BJ (cell line): ENCODE results near the gene WBP2. TPM values are rescaled to one million over a fixed set of nuclear protein-coding genes. Genes with fewer than 3 reads are reported as not detected.

Experiments used
- CTCF ChIA-PET: fragments of 350-600 bp; formaldehyde crosslinking; extraction: SDS; loops from one replicate; lab custom pipeline; 2021; ENCODE audit warnings: antibody characterized with exemption, inconsistent platforms; lab: Yijun Ruan, JAX
- POLR2A ChIA-PET: fragments of 300-600 bp; sonication (Branson Sonifier 250); formaldehyde crosslinking; extraction: SDS; loops from one replicate; lab custom pipeline; 2021; ENCODE audit warnings: antibody characterized with exemption; lab: Charles Lee
- DNase-seq: peaks from one replicate; pipeline ENCODE4 v3.0.0-alpha.2; 2011; ENCODE audit warnings: low read depth
- H3K27me3 ChIP-seq: 2 replicates; pipeline ENCODE4 v1.6.0; 2011; ENCODE audit warnings: low read length; ENCODE audit not compliant: control insufficient read depth, insufficient read depth
- H3K36me3 ChIP-seq: 2 replicates; pipeline ENCODE4 v1.5.1; 2011; ENCODE audit warnings: low read length; ENCODE audit not compliant: control insufficient read depth, insufficient read depth
- H3K4me3 ChIP-seq: 2 replicates; pipeline ENCODE4 v1.5.1; 2011; ENCODE audit warnings: low read depth, mild to moderate bottlenecking, control low read depth, low read length
- CTCF ChIP-seq: IDR thresholded peaks from 2 replicates; pipeline ENCODE4 v1.5.1; 2011; ENCODE audit warnings: low read depth, mild to moderate bottlenecking, control low read depth, inconsistent platforms, low read length, moderate library complexity; ENCODE audit not compliant: insufficient read depth
- polyA plus RNA-seq: library from polyadenylated mRNA; depleted of rRNA; stranded (reverse); fragments of >200 nt; gene quantifications from 2 replicates; pipeline ENCODE4 v1.2.3, GENCODE V29; 2011; rRNA removed

The WBP2 gene
- polyA plus RNA-seq, 1 experiment: 37.0 TPM

DNA sequence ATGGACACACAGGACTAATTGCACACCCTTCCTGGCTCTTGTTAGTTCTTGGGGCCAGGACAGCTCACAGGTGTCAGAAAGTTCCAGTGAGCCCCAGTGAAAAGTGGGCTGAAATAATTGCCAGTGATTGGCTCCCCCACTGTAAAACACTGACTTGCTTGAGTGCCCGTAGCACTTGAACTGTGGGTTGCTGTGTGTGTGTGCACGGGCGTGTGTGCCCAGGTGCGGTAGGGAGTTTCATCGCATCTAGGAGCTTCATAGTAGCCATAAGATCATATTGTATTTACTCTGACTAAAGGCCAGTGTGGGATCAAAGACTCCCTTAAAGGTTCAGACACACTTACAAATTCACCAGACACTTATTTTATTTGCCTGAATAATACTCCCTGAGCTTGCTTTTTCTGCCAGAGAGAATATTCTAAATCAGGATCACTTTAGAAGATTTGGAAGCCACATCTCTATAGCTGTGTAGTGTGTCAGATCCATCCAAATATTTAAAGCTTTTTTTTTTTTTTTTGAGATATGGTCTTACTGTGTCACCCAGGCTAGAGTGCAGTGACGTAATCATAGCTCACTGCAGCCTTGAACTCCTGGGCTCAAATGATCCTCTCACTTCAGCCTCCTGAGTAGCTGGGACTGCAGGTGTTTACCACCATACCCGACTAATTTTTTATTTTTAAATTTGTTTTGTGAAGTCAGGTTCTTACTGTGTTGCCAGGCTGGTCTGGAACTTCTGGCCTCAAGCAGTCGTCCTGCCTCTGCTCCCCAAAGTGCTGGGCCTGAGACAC is 59.1 kb downstream of the WBP2 start:
- Histone ChIP-seq H3K36me3 (peaks cover 10% of the 10 kb centered on the region), H3K27me3 (no peaks in the 10 kb centered on the region), H3K4me3 (no peak overlapping the region)
- CTCF ChIA-PET: interaction anchor here (0.6 to 2.9 kb wide), 6 partner anchors 9 to 100 kb away, joined by 3 to 11 read pairs (median 3); no protein-coding TSS in a partner anchor
- TF ChIP-seq CTCF: no peak
- no peak for DNase-seq
- POLR2A ChIA-PET: interaction anchor here (0.6 kb wide), 1 partner anchor 32 kb away, joined by 3 read pairs; no protein-coding TSS in a partner anchor

Other genes starting within 250 kb of the WBP2 start
- gene SMIM5, start 221.9 kb downstream of the WBP2 start, polyA plus RNA-seq: 0.10 TPM in 1 of 2 replicates, not detected in the other
- 8.2 and 14.2 TPM in 2 replicates for gene RECQL5, start 188.2 kb downstream of the WBP2 start, polyA plus RNA-seq
- gene SAP30BP, start 188.0 kb downstream of the WBP2 start, polyA plus RNA-seq: 65.3 and 84.8 TPM in 2 replicates
- 2.1 and 2.3 TPM in 2 replicates for gene ITGB4, start 133.9 kb downstream of the WBP2 start, polyA plus RNA-seq
- gene GALK1, start 90.1 kb downstream of the WBP2 start, polyA plus RNA-seq: 19.9 and 35.8 TPM in 2 replicates
- 7.2 and 8.5 TPM in 2 replicates for gene UNK, start 70.5 kb downstream of the WBP2 start, polyA plus RNA-seq
- gene UNC13D, start 10.9 kb downstream of the WBP2 start, polyA plus RNA-seq: 0.28 and 0.40 TPM in 2 replicates
- gene TRIM47, start 23.2 kb upstream of the WBP2 start, polyA plus RNA-seq: 2.4 and 3.2 TPM in 2 replicates
- gene TRIM65, start 41.6 kb upstream of the WBP2 start, polyA plus RNA-seq: 5.5 and 8.6 TPM in 2 replicates
- gene MRPL38, start 49.5 kb upstream of the WBP2 start, polyA plus RNA-seq: 22.7 and 60.9 TPM in 2 replicates
- 3.4 and 4.8 TPM in 2 replicates for gene FBF1, start 85.7 kb upstream of the WBP2 start, polyA plus RNA-seq
- 32.1 and 33.6 TPM in 2 replicates for gene ACOX1, start 123.8 kb upstream of the WBP2 start, polyA plus RNA-seq
- 17.5 and 25.6 TPM in 2 replicates for gene TEN1, start 123.9 kb upstream of the WBP2 start, polyA plus RNA-seq
- gene CDK3, start 145.5 kb upstream of the WBP2 start, polyA plus RNA-seq: 3.7 and 5.6 TPM in 2 replicates
- not detected in 2 replicates for gene EVPL, start 172.0 kb upstream of the WBP2 start, polyA plus RNA-seq
- 62.6 and 70.8 TPM in 2 replicates for gene SRP68, start 217.2 kb upstream of the WBP2 start, polyA plus RNA-seq
- not detected in 2 replicates for gene GALR2, start 219.4 kb upstream of the WBP2 start, polyA plus RNA-seq
- gene ZACN, start 223.8 kb upstream of the WBP2 start, polyA plus RNA-seq: 0.05 TPM in 1 of 2 replicates, not detected in the other
- gene EXOC7, start 248.5 kb upstream of the WBP2 start, polyA plus RNA-seq: 91.7 and 122 TPM in 2 replicates